AG04449 (cell line): ENCODE data around the gene RAB3IL1.

Source experiments
- CTCF ChIA-PET: fragments of 350-600 bp; formaldehyde crosslinking; extraction: SDS; loops from one replicate; lab custom pipeline; 2021; ENCODE audit warnings: antibody characterized with exemption; lab: Yijun Ruan, JAX
- POLR2A ChIA-PET: fragments of 400-600, 350-600 bp; formaldehyde crosslinking; extraction: SDS; loops from one replicate; lab custom pipeline; 2020; ENCODE audit warnings: antibody characterized with exemption, inconsistent platforms; lab: Yijun Ruan, JAX
- DNase-seq: peaks from one replicate; pipeline ENCODE4 v3.0.0-alpha.2; 2010; ENCODE audit warnings: low read depth, low spot score
- H3K4me3 ChIP-seq: 2 replicates; pipeline ENCODE4 v1.5.1; 2011; ENCODE audit warnings: low read depth, mild to moderate bottlenecking, control low read depth, low read length
- TF ChIP-seq, protein P1 (sequence below): IDR thresholded peaks from one replicate; pipeline ENCODE4 v1.5.1; 2011; ENCODE audit warnings: mild to moderate bottlenecking, moderate library complexity, low read length, control low read depth, inconsistent platforms; ENCODE audit not compliant: insufficient read depth; ENCODE audit errors: missing control alignments

The RAB3IL1 gene

DNA sequence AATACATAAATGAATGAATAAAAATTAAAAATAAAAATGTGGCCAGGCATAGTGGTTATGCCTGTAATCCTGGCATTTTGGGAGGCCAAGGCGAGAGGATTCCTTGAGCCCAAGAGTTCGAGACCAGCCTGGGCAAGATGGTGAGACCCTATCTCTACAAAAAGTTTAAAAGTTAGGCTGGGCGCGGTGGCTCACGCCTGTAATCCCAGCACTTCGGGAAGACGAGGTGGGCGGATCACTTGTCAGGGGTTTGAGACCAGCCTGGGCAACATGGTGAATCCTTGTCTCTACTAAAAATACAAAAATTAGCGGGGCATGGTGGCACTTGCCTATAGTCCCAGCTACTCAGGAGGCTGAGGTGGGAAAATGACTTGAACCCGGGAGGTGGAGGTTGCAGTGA lies 23.1 kb upstream of the RAB3IL1 start:
- TF ChIP-seq, protein P1, sequence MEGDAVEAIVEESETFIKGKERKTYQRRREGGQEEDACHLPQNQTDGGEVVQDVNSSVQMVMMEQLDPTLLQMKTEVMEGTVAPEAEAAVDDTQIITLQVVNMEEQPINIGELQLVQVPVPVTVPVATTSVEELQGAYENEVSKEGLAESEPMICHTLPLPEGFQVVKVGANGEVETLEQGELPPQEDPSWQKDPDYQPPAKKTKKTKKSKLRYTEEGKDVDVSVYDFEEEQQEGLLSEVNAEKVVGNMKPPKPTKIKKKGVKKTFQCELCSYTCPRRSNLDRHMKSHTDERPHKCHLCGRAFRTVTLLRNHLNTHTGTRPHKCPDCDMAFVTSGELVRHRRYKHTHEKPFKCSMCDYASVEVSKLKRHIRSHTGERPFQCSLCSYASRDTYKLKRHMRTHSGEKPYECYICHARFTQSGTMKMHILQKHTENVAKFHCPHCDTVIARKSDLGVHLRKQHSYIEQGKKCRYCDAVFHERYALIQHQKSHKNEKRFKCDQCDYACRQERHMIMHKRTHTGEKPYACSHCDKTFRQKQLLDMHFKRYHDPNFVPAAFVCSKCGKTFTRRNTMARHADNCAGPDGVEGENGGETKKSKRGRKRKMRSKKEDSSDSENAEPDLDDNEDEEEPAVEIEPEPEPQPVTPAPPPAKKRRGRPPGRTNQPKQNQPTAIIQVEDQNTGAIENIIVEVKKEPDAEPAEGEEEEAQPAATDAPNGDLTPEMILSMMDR = no peak
- no peak for DNase-seq
- H3K4me3 ChIP-seq = no peak overlapping the region
- POLR2A ChIA-PET = no interaction called here
- CTCF ChIA-PET = interaction anchor here (0.8 to 7.4 kb wide), 4 partner anchors 42 to 144 kb away, joined by 3 to 56 read pairs (median 6); no protein-coding TSS in a partner anchor

DNA sequence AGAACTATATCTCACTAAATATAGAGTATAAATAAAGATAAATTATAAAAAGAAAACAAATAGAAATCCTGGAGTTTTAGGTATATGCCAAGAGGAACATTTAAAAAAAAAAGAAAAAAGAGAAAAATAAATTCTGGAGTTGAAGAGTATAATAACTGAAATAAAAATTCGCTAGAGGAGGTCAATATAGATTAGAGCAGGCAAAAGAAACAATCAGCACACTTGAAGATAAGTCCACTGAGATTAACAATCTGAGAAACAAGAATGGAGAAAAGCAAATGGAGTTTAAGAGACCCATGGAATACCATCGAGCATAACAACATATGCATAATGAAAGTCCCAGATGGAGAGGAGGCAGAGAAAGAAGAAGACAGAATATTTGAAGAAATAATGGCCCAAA lies 18.5 kb upstream of the RAB3IL1 start:
- ChIA-PET POLR2A (no interaction called here), CTCF (interaction anchor here (7.1 to 7.4 kb wide), 2 partner anchors 11 to 37 kb away, joined by 56 to 98 read pairs; no protein-coding TSS in a partner anchor)
- DNase-seq = no peak
- TF ChIP-seq, protein P1 = no peak
- no peak overlapping the region for H3K4me3 ChIP-seq

DNA sequence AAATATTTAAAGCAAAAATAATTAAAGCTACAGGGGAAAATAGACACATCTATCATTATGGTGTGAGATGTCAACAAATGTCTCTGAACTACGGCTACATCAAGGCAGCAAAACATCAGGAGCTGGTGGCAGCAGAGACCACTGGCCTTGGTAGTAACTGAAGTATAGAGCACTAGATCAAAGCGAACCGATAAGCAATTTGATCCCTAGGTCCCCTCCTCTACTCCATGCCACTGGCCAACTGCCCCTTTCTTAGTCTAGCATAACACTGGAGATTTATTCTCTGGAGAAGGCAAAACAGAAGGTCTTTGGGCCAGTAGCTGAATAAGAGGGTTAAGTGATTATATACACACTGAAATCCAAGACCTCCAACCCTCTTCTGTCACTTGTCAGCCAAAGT lies 13.6 kb upstream of the RAB3IL1 start:
- H3K4me3 ChIP-seq = no peak overlapping the region
- no peak for DNase-seq
- TF ChIP-seq, protein P1 = no peak
- ChIA-PET CTCF (interaction anchor here (0.7 to 13.2 kb wide), 5 partner anchors 8 to 151 kb away, joined by 3 to 169 read pairs (median 6); no protein-coding TSS in a partner anchor), POLR2A (no interaction called here)

DNA sequence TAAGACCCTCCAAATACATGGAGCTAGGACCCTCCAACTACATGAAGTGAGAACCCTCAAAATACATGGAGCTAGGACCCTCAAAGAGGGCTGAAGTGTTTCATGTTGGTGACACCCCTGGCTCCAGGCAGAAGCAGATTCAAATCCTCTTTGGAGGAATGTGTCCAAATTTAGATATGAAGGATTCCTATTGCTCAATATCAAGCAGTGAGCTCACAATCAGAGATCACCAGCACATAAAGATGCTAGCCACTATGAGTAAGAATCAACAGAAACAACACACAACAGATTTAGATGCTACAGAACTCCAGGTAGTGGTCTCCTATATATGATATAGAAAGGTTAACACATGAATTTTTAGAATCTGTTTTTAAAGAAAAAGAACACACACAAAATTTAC lies 11.2 kb upstream of the RAB3IL1 start:
- POLR2A ChIA-PET = no interaction called here
- H3K4me3 ChIP-seq = no peak overlapping the region
- CTCF ChIA-PET = interaction anchor here (0.8 to 13.2 kb wide), 7 partner anchors 11 to 179 kb away, joined by 3 to 169 read pairs (median 4); no protein-coding TSS in a partner anchor
- TF ChIP-seq, protein P1 = no peak
- DNase-seq = no peak

DNA sequence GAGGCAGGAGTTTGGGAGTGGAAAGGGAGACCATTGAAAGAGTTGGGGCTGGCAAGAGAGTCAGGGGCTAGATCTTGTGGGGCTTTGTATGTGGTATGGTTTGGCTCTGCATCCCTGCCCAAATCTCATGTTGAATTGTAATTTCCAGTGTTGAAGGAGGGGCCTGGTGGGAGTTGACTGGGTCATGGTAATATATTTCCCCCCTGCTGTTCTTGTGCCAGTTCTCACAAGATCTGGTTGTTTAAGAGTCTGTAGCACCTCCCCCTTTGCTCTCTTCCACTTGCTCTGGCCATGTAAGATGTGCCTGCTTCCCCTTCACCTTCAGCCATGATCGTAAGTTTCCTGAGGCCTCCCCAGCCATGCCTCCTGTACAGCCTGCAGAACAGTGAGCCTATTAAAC lies 10.1 kb upstream of the RAB3IL1 start:
- TF ChIP-seq, protein P1 = no peak

DNA sequence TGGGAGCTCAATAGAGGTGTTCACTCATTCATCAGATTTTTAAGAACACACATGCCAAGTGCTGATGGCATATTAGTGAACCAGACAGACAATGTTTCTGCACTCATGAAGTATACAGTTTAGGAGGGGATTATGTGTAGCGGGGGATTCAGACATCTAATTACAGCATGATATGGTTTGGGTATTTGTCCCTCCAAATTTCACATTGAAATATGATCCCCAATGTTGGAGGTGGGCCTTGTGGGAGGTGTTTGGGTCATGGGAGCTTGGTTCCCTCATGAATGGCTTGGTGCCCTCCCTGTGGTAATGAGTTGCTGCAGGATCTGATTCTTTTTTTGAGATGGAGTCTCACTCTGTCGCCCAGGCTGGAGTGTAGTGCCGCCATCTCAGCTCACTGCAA lies 8.9 kb upstream of the RAB3IL1 start:
- ChIA-PET POLR2A (no interaction called here), CTCF (interaction anchor here (1.0 to 13.2 kb wide), 3 partner anchors 21 to 156 kb away, joined by 3 to 169 read pairs (median 55); no protein-coding TSS in a partner anchor)
- no peak for DNase-seq
- H3K4me3 ChIP-seq = no peak overlapping the region
- TF ChIP-seq, protein P1 = no peak

More for the DNA sequence above, 10.1 kb upstream of the RAB3IL1 start:
- ChIA-PET POLR2A (no interaction called here), CTCF (interaction anchor here (1.1 to 13.2 kb wide), 3 partner anchors 12 to 28 kb away, joined by 3 to 169 read pairs (median 55); no protein-coding TSS in a partner anchor)
- no peak for DNase-seq
- no peak overlapping the region for H3K4me3 ChIP-seq
